ENCODE results near the gene UBASH3B.
"Not testable (repeated sequence)": the region's sequence is repeated elsewhere in the genome, so short reads cannot be mapped to it uniquely, and the experiment has no call there.

Gene UBASH3B

DNA sequence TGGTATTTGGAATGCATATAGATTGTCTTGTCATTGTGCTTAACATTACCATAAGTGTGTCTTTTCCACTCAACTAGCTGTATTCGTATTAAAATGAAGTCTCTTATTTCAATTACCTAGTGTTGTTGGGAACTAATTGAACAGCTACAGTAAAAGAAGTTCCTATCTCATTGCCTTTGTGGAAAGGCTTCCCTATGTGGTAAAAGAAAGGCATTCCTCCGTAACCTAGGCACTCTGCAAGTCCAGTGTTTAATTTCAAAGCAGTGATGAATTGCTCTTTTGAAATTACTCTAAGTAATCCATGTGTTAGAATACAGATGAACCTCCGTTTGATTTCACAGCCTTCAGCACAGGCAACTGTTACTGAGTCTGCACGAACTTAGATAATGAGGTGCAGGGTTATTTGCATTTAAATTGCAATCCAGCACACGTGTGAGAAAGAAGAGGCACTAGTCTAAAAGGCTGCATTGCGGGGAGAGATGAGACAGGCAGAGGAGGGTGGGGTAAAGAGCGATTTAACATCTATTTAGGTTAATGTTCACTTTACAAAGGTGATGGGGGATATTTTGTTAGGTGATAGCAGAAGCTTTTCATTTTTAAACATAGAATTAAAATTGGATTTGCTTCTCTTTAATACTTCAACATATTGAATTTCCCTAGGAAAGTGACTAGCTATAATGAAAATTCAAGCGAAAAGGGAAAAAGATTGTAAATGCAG is 157.8 kb downstream of the UBASH3B start:
- H3K9me3 ChIP-seq (ENCODE audit: low read length): no peaks in the 10 kb centered on the region

GRCh38 chr11:122813894-122814270 is 158.4 kb downstream of the UBASH3B start:
- Histone ChIP-seq H3K36me3 (ENCODE audit: insufficient read depth, low read length) (no peaks in the 10 kb centered on the region), H3K27ac (ENCODE audit: low read depth, low read length) (no peak overlapping the region), H3K9ac (ENCODE audit: low read length) (no peak overlapping the region)

More for the DNA sequence above, 157.8 kb downstream of the UBASH3B start:
- H3K4me1 ChIP-seq (ENCODE audit: insufficient read depth, low read length): no peaks in the 10 kb centered on the region
- no peaks in the 10 kb centered on the region for H3K27me3 ChIP-seq (ENCODE audit: control insufficient read depth in 1 of 2, insufficient read depth in 2 of 2, low read length in 2 of 2)
- no peaks in the 10 kb centered on the region for H3K36me3 ChIP-seq (ENCODE audit: insufficient read depth, low read length)
- no peak overlapping the region for H3K9ac ChIP-seq (ENCODE audit: low read length)
- H3K4me3 ChIP-seq (ENCODE audit: low read depth in 1 of 2, low read length in 2 of 2): no peak overlapping the region
- H3K27ac ChIP-seq (ENCODE audit: low read depth, low read length): no peak overlapping the region

GRCh38 chr11:122814401-122814800 is 158.9 kb downstream of the UBASH3B start:
- Histone ChIP-seq H3K4me1 (ENCODE audit: insufficient read depth, low read length) (no peaks in the 10 kb centered on the region), H3K9me3 (ENCODE audit: low read length) (no peaks in the 10 kb centered on the region), H3K4me3 (ENCODE audit: low read depth in 1 of 2, low read length in 2 of 2) (no peak overlapping the region), H3K36me3 (ENCODE audit: insufficient read depth, low read length) (no peaks in the 10 kb centered on the region), H3K27me3 (ENCODE audit: control insufficient read depth in 1 of 2, insufficient read depth in 2 of 2, low read length in 2 of 2) (no peaks in the 10 kb centered on the region), H3K27ac (ENCODE audit: low read depth, low read length) (no peak overlapping the region), H3K9ac (ENCODE audit: low read length) (no peak overlapping the region)

More at GRCh38 chr11:122813894-122814270, 158.4 kb downstream of the UBASH3B start:
- Histone ChIP-seq H3K27me3 (ENCODE audit: control insufficient read depth in 1 of 2, insufficient read depth in 2 of 2, low read length in 2 of 2) (no peaks in the 10 kb centered on the region), H3K4me1 (ENCODE audit: insufficient read depth, low read length) (no peaks in the 10 kb centered on the region), H3K9me3 (ENCODE audit: low read length) (no peaks in the 10 kb centered on the region), H3K4me3 (ENCODE audit: low read depth in 1 of 2, low read length in 2 of 2) (no peak overlapping the region)

DNA sequence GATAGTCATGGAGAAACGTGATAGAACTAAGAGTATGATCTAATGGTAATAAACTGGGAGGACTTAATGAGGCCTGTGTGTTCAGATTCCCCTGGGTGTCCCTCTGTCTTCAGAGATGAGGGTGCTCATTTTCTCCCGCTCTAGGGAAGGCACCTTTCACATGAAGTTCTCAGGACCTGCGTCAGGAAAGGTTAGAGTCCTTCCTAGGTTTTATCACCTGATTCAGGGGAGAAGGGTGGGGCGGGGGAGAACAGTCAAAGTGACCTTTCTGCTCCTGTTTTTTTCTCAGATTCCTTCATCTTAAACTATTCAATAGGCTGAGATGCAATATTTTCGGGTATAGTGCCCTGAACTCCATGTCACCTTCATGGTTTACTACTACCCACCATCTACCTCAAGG is 160.4 kb downstream of the UBASH3B start:
- H3K27me3 ChIP-seq (ENCODE audit: control insufficient read depth in 1 of 2, insufficient read depth in 2 of 2, low read length in 2 of 2): no peaks in the 10 kb centered on the region
- H3K36me3 ChIP-seq (ENCODE audit: insufficient read depth, low read length): no peaks in the 10 kb centered on the region
- H3K9me3 ChIP-seq (ENCODE audit: low read length): no peaks in the 10 kb centered on the region
- no peaks in the 10 kb centered on the region for H3K4me1 ChIP-seq (ENCODE audit: insufficient read depth, low read length)
- no peak overlapping the region for H3K9ac ChIP-seq (ENCODE audit: low read length)
- H3K4me3 ChIP-seq (ENCODE audit: low read depth in 1 of 2, low read length in 2 of 2): no peak overlapping the region
- no peak overlapping the region for H3K27ac ChIP-seq (ENCODE audit: low read depth, low read length)

GRCh38 chr11:122816761-122817520 is 161.4 kb downstream of the UBASH3B start:
- H3K27ac ChIP-seq (ENCODE audit: low read depth, low read length): no peak overlapping the region

DNA sequence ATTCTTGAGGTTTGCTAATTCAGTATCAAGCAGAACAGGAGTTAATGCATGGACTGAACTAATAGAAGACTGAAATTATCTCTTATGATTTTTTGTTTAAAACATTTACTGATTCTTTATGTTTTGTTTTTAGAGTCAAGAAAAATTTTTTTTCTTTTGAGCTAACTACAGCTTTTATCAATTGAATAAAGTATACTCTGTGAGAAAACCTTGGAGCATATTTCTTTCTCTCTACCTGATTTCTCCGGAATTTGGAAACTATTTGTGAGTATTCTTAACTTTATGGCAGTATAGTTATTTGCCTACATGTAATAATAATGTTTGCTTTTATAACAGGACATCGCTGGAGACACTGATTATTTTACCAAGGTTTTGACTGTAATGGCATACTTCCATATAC is 164.6 kb downstream of the UBASH3B start:
- Histone ChIP-seq H3K9me3 (ENCODE audit: low read length) (no peaks in the 10 kb centered on the region), H3K27ac (ENCODE audit: low read depth, low read length) (no peak overlapping the region), H3K9ac (ENCODE audit: low read length) (no peak overlapping the region), H3K27me3 (ENCODE audit: control insufficient read depth in 1 of 2, insufficient read depth in 2 of 2, low read length in 2 of 2) (no peaks in the 10 kb centered on the region), H3K4me1 (ENCODE audit: insufficient read depth, low read length) (no peaks in the 10 kb centered on the region), H3K4me3 (ENCODE audit: low read depth in 1 of 2, low read length in 2 of 2) (no peak overlapping the region), H3K36me3 (ENCODE audit: insufficient read depth, low read length) (no peaks in the 10 kb centered on the region)

More at GRCh38 chr11:122816761-122817520, 161.4 kb downstream of the UBASH3B start:
- Histone ChIP-seq H3K27me3 (ENCODE audit: control insufficient read depth in 1 of 2, insufficient read depth in 2 of 2, low read length in 2 of 2) (no peaks in the 10 kb centered on the region), H3K9ac (ENCODE audit: low read length) (no peak overlapping the region), H3K36me3 (ENCODE audit: insufficient read depth, low read length) (no peaks in the 10 kb centered on the region), H3K4me3 (ENCODE audit: low read depth in 1 of 2, low read length in 2 of 2) (no peak overlapping the region), H3K9me3 (ENCODE audit: low read length) (no peaks in the 10 kb centered on the region), H3K4me1 (ENCODE audit: insufficient read depth, low read length) (no peaks in the 10 kb centered on the region)

GRCh38 chr11:122821169-122821568 is 165.6 kb downstream of the UBASH3B start:
- H3K27me3 ChIP-seq (ENCODE audit: control insufficient read depth in 1 of 2, insufficient read depth in 2 of 2, low read length in 2 of 2): no peaks in the 10 kb centered on the region
- H3K27ac ChIP-seq (ENCODE audit: low read depth, low read length): no peak overlapping the region
- H3K4me3 ChIP-seq (ENCODE audit: low read depth in 1 of 2, low read length in 2 of 2): no peak overlapping the region
- H3K9ac ChIP-seq (ENCODE audit: low read length): no peak overlapping the region
- H3K4me1 ChIP-seq (ENCODE audit: insufficient read depth, low read length): no peaks in the 10 kb centered on the region
- H3K36me3 ChIP-seq (ENCODE audit: insufficient read depth, low read length): no peaks in the 10 kb centered on the region
- H3K9me3 ChIP-seq (ENCODE audit: low read length): no peaks in the 10 kb centered on the region

- no peak overlapping the region for H3K9ac ChIP-seq (ENCODE audit: low read length)
- no peaks in the 10 kb centered on the region for H3K4me1 ChIP-seq (ENCODE audit: insufficient read depth, low read length)
- H3K27ac ChIP-seq (ENCODE audit: low read depth, low read length): no peak overlapping the region
- no peaks in the 10 kb centered on the region for H3K9me3 ChIP-seq (ENCODE audit: low read length)
- H3K4me3 ChIP-seq (ENCODE audit: low read depth in 1 of 2, low read length in 2 of 2): no peak overlapping the region
- no peaks in the 10 kb centered on the region for H3K36me3 ChIP-seq (ENCODE audit: insufficient read depth, low read length)
- H3K27me3 ChIP-seq (ENCODE audit: control insufficient read depth in 1 of 2, insufficient read depth in 2 of 2, low read length in 2 of 2): no peaks in the 10 kb centered on the region
These were observed 166.7 kb downstream of the UBASH3B start for GRCh38 chr11:122822241-122822640.

DNA sequence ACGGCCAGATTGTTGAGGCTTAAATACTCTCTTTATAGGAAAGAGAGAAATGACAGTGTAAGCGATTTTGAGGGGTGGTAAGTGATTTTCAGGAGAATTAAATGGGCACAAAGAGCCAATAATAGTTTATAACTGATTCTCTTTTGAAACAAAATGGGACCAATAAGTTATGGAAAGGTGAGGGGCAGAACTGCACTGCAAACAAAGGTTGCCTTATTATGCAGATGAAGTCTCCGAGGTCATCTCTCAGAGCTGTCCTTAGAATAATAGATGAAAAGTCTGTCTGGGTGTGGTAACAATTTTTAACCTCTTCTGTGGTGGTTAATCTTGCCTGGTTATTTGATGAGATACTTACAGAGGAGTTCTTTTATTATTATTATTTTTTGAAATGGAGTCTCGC is 168.0 kb downstream of the UBASH3B start:
- no peak overlapping the region for H3K9ac ChIP-seq (ENCODE audit: low read length)
- no peak overlapping the region for H3K27ac ChIP-seq (ENCODE audit: low read depth, low read length)
- no peaks in the 10 kb centered on the region for H3K27me3 ChIP-seq (ENCODE audit: control insufficient read depth in 1 of 2, insufficient read depth in 2 of 2, low read length in 2 of 2)
- no peaks in the 10 kb centered on the region for H3K9me3 ChIP-seq (ENCODE audit: low read length)
- H3K4me3 ChIP-seq (ENCODE audit: low read depth in 1 of 2, low read length in 2 of 2): no peak overlapping the region
- no peaks in the 10 kb centered on the region for H3K4me1 ChIP-seq (ENCODE audit: insufficient read depth, low read length)
- H3K36me3 ChIP-seq (ENCODE audit: insufficient read depth, low read length): no peaks in the 10 kb centered on the region

- H3K27me3 ChIP-seq (ENCODE audit: control insufficient read depth in 1 of 2, insufficient read depth in 2 of 2, low read length in 2 of 2); H3K4me1 ChIP-seq (ENCODE audit: insufficient read depth, low read length); H3K9ac ChIP-seq (ENCODE audit: low read length); H3K9me3 ChIP-seq (ENCODE audit: low read length); H3K4me3 ChIP-seq (ENCODE audit: low read depth in 1 of 2, low read length in 2 of 2); H3K27ac ChIP-seq (ENCODE audit: low read depth, low read length); H3K36me3 ChIP-seq (ENCODE audit: insufficient read depth, low read length): not testable (repeated sequence)
These were observed 173.8 kb downstream of the UBASH3B start for GRCh38 chr11:122829371-122829770.

GRCh38 chr11:122832297-122832696 is 176.8 kb downstream of the UBASH3B start:
- not testable (repeated sequence) for H3K36me3 ChIP-seq (ENCODE audit: insufficient read depth, low read length); H3K4me3 ChIP-seq (ENCODE audit: low read depth in 1 of 2, low read length in 2 of 2); H3K4me1 ChIP-seq (ENCODE audit: insufficient read depth, low read length); H3K27ac ChIP-seq (ENCODE audit: low read depth, low read length); H3K9me3 ChIP-seq (ENCODE audit: low read length); H3K9ac ChIP-seq (ENCODE audit: low read length); H3K27me3 ChIP-seq (ENCODE audit: control insufficient read depth in 1 of 2, insufficient read depth in 2 of 2, low read length in 2 of 2)
